GM19035 (cell line): ENCODE data around the gene C12orf50.
A peak's percentile ranks its signal among the peaks of the same experiment; 100 is the strongest.
"Not testable (repeated sequence)": the region's sequence is repeated elsewhere in the genome, so short reads cannot be mapped to it uniquely, and the experiment has no call there.

Source experiments
- ATAC-seq: cut with Tn5 transposase; IDR thresholded peaks from one replicate; pipeline ENCODE4 v1.9.1; 2021; ENCODE audit not compliant: unreplicated experiment

The C12orf50 gene

GRCh38 chr12:88029093-88029665 lies at the start of gene C12orf50:
Gene C12orf50 (minus strand): TSS chr12:88029401. CDS start chr12:88026962, 2,439 bp downstream.
- no peak for ATAC-seq

GRCh38 chr12:88067301-88067700 lies 38.1 kb upstream of the C12orf50 start:
- ATAC-seq: no peak

- ATAC-seq: peak; percentile 74
Measured at GRCh38 chr12:88063375-88063774, 34.2 kb upstream of the C12orf50 start.

- ATAC-seq: peak; percentile 60
Measured at GRCh38 chr12:88062474-88062873, 33.3 kb upstream of the C12orf50 start.

- no peak for ATAC-seq
Measured at GRCh38 chr12:88058719-88059077, 29.5 kb upstream of the C12orf50 start.

- ATAC-seq: no peak
Measured at GRCh38 chr12:88057994-88058718, 29.0 kb upstream of the C12orf50 start.

- ATAC-seq: no peak
Measured at GRCh38 chr12:88056571-88056970, 27.4 kb upstream of the C12orf50 start.

- no peak for ATAC-seq
Measured at GRCh38 chr12:88052686-88053085, 23.5 kb upstream of the C12orf50 start.

- no peak for ATAC-seq
Measured at GRCh38 chr12:88044035-88044434, 14.8 kb upstream of the C12orf50 start.

DNA sequence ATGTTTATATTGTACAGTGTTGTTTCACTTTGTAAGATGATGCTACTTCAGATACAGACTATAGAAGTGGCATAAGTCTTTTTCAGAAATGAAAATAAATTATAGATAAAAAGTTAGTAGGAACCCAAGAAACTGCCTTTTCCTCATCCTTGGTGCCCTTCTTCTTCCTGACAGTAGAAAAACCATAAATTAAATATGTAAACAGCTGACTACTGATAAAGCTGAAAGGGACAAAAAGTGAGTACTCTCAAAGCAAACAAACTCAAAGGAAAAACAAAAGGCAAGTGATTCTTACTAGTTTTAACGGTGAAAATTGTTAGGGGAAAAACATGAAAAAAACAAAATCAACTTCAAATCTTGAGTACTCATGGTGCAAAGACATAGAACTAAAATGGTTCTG lies 8.6 kb upstream of the C12orf50 start:
- ATAC-seq: no peak

GRCh38 chr12:88036353-88036965 lies 7.3 kb upstream of the C12orf50 start:
- no peak for ATAC-seq

DNA sequence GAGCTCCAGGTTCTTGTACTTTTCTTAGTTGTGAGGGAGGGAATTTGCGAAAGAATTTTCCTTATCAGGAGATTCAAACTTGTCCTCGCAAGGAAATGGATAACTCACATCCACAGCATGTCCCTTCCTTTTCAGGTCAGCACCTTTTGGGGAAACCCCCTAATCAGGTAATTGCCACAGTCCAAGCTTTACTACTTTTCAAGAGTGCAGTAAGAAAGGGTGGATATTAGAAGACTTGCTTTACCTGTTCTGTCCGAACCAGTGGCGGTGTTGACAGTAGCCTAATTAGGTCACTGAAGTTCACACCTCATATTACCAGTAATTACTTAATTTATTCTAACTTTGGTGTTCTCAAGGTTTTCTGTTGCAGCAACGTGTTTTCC lies 6.7 kb upstream of the C12orf50 start:
- peak; percentile 24 for ATAC-seq

DNA sequence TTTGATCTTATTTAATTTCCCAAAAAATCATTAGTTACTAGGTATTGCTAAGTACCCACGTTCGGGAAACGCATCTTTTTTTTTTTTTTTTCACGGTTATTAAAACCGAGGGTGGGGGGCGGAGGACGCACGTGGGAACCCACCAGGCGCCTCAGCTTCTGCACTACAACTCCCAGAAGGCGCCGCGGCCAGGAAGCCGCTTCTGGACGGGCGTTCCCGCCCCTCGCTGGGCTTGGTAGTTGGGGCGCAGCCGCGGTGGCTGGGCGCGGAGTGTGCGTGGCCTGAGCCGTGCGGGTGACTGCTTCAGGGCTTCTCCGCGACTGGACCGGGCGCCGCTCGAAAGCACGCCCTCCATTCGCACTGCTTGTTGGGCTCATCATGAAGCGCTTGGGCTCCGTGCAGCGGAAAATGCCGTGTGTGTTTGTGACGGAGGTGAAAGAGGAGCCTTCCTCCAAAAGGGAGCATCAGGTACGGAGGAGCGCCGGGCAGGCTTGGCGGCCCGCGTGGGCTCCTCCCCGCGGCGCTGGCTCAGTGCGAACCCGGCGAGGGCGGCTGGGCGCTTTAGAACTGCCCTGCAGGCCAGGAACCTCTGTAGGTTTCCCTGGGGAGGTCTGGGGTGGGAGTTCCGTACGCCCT lies 6.2 kb upstream of the C12orf50 start:
- peak; percentile 100 for ATAC-seq

DNA sequence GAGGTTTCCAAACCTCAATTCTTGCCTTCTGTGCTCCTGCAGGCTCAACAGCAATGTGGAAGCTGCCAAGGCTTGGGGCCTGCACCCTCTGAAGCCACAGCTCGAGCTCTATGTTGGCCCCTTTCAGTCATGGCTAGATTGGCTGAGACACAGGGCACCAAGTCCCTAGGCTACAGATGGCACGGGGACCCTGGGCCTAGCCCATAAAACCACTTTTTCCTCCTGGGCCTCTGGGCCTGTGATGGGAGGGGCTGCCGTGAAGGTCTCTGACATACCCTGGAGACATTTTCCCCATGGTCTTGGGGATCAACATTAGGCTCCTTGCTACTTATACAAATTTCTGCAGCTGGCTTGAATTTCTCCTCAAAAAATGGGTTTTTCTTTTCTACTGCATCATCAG lies 2.0 kb upstream of the C12orf50 start:
- not testable (repeated sequence) for ATAC-seq

- ATAC-seq: no peak
Measured at GRCh38 chr12:88026196-88026595, 3.0 kb downstream of the C12orf50 start.

DNA sequence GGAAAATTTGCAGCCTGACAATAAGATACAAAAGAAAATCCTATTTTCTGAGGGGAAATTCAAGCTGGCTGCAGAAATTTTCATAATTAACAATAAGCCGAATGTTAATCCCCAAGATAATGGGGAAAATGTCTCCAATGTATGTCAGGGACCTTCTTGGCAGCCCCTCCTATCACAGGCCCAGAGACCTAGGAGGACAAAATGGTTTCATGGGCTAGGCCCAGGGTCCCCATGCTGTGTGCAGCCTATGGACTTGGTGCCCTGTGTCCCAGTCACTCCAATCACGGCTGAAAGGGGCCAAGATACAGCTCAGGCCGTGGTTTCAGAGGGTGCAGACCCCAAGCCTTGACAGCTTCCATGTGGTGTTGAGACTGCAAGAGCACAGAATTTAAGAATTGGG lies 11.2 kb downstream of the C12orf50 start:
- ATAC-seq: no peak

DNA sequence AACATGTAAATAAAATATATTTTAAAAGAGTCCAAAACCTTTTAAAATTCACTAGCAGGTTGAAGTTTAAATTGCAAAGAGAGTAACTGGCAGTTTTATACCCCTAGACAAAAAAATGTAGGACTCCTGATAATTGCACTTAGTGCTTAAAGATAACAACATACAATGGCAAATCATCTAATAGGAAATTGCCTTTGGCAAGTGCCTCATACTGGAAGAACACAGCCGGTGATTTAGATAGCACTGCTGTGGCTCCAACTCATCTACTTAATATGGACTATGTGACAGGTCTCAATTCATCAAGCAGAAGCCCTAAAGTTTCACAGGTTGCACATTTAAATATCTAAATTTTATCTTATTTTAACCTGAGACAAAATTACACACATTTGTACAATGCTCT lies 13.4 kb downstream of the C12orf50 start:
- no peak for ATAC-seq

- ATAC-seq: no peak
Measured at GRCh38 chr12:88011755-88012154, 17.4 kb downstream of the C12orf50 start.

DNA sequence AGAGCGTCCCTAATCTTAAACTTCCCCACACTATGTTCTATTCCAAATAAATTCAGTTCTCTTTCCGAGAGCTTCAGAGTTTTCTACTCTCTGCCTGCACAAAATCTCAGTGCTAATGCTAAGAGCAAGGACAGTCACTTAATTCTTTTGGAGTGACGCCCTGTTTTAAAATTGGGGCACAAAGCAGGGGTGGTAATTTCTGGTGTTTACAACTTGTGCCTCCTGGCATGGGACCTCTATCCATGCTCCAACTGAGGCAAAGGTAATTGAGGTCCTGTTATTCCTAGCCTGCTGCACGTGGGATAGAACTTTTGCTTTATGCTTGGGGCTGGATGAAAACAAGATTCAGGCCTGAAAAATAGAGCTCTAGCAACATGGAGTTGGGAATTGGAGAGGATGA lies 22.9 kb downstream of the C12orf50 start:
- no peak for ATAC-seq

GRCh38 chr12:88001327-88001726 lies 27.9 kb downstream of the C12orf50 start:
- ATAC-seq: no peak

- ATAC-seq: peak; percentile 85
Measured at GRCh38 chr12:87995581-87996178, 33.5 kb downstream of the C12orf50 start.

GRCh38 chr12:87991483-87991882 lies 37.7 kb downstream of the C12orf50 start:
- no peak for ATAC-seq
